GM18951 (cell line): ENCODE data around the gene INTS15.

Experiments used
- POLR2A ChIP-seq: IDR thresholded peaks from 4 replicates; pipeline ENCODE4 v1.6.1; 2011; ENCODE audit warnings: mild to moderate bottlenecking; ENCODE audit not compliant: insufficient read length, insufficient read depth; ENCODE audit errors: extremely low read depth
- in situ Hi-C: fragments of 300-500 bp; cut with MboI; formaldehyde crosslinking; loops from one replicate; pipeline ENCODE4 v1.12.0; 2022; ENCODE audit warnings: low sequenced_read_pairs, mixed read lengths, inconsistent platforms; ENCODE audit not compliant: unreplicated experiment

The INTS15 gene

GRCh38 chr7:6637544-6638229, 47.9 kb downstream of the INTS15 start:
- no peak for TF ChIP-seq POLR2A
- in situ Hi-C loops: no loop called here

- no peak for TF ChIP-seq POLR2A
- in situ Hi-C loops: no loop called here
Observed at GRCh38 chr7:6639032-6639431, 49.2 kb downstream of the INTS15 start.

GRCh38 chr7:6639627-6640026, 49.8 kb downstream of the INTS15 start:
- no peak for TF ChIP-seq POLR2A
- in situ Hi-C loops: no loop called here

- in situ Hi-C loops: no loop called here
- no peak for TF ChIP-seq POLR2A
Observed at GRCh38 chr7:6640246-6640721, 50.5 kb downstream of the INTS15 start.

GRCh38 chr7:6641305-6642035, 51.6 kb downstream of the INTS15 start:
- in situ Hi-C loops: no loop called here
- TF ChIP-seq POLR2A: no peak

GRCh38 chr7:6642239-6642839, 52.5 kb downstream of the INTS15 start:
- in situ Hi-C loops: no loop called here
- TF ChIP-seq POLR2A: no peak

GRCh38 chr7:6642861-6643640, 53.2 kb downstream of the INTS15 start:
- in situ Hi-C loops: no loop called here
- TF ChIP-seq POLR2A: no peak

- in situ Hi-C loops: no loop called here
- TF ChIP-seq POLR2A: no peak
Observed at GRCh38 chr7:6643915-6644625, 54.2 kb downstream of the INTS15 start.

GRCh38 chr7:6644728-6645127, 54.9 kb downstream of the INTS15 start:
- in situ Hi-C loops: no loop called here
- no peak for TF ChIP-seq POLR2A

GRCh38 chr7:6646465-6646864, 56.6 kb downstream of the INTS15 start:
- in situ Hi-C loops: no loop called here
- no peak for TF ChIP-seq POLR2A

GRCh38 chr7:6647080-6647479, 57.3 kb downstream of the INTS15 start:
- TF ChIP-seq POLR2A: no peak
- in situ Hi-C loops: no loop called here

GRCh38 chr7:6647541-6647940, 57.7 kb downstream of the INTS15 start:
- in situ Hi-C loops: no loop called here
- no peak for TF ChIP-seq POLR2A
